ENCODE data around the gene IHH. TPM values are rescaled to one million over a fixed set of nuclear protein-coding genes. Genes with fewer than 3 reads are reported as not detected.

The IHH gene
- total RNA-seq, 1 experiment from 2014 or later = 0.15 TPM

- no TSS peak for BruUV-seq (replicated peaks)
- POLR2A ChIA-PET (ENCODE audit: low non-redundant PET) = no interaction called here
- TF ChIP-seq CTCF (conservative IDR thresholded peaks at IDR 0.05; ENCODE audit: low read depth, low read length) = no peak
- no peak for TF ChIP-seq EZH2 (IDR thresholded peaks at IDR 0.05; ENCODE audit: borderline replicate concordance, low read depth, low read length, poor library complexity, severe bottlenecking)
- CTCF ChIA-PET = interaction anchor here (0.6 to 1.2 kb wide), 2 partner anchors 36 to 63 kb away, joined by 4 to 5 read pairs; no protein-coding TSS in a partner anchor
- DNase-seq (ENCODE audit: low spot score) = no peak
- Histone ChIP-seq H3K27ac (ENCODE audit: low read depth, low read length, poor library complexity, severe bottlenecking) (no peak overlapping the region), H3K9me3 (ENCODE audit: low read depth, low read length, poor library complexity, severe bottlenecking) (no peaks in the 10 kb centered on the region), H3K36me3 (ENCODE audit: insufficient read depth, low read length, poor library complexity, severe bottlenecking) (no peaks in the 10 kb centered on the region), H3K4me3 (ENCODE audit: low read depth, low read length, poor library complexity, severe bottlenecking) (no peak overlapping the region), H3K27me3 (replicated peaks; ENCODE audit: insufficient read depth, low read depth, low read length, poor library complexity) (peaks cover 52% of the 10 kb centered on the region), H3K4me1 (ENCODE audit: insufficient read depth, low read length, poor library complexity, severe bottlenecking) (no peaks in the 10 kb centered on the region)
- intact Hi-C loops (cut with micrococcal nuclease; ENCODE audit: unreplicated experiment) = no loop called here
Measured at GRCh38 chr2:219065484-219065883, 4.8 kb upstream of the IHH start.

GRCh38 chr2:219062081-219062480 lies 1.4 kb upstream of the IHH start:
- no peak overlapping the region for H3K27ac ChIP-seq (ENCODE audit: low read depth, low read length, poor library complexity, severe bottlenecking)
- TF ChIP-seq CTCF (conservative IDR thresholded peaks at IDR 0.05; ENCODE audit: low read depth, low read length) (no peak), EZH2 (IDR thresholded peaks at IDR 0.05; ENCODE audit: borderline replicate concordance, low read depth, low read length, poor library complexity, severe bottlenecking) (no peak)
- H3K4me1 ChIP-seq (ENCODE audit: insufficient read depth, low read length, poor library complexity, severe bottlenecking) = no peaks in the 10 kb centered on the region
- H3K27me3 ChIP-seq (replicated peaks; ENCODE audit: insufficient read depth, low read depth, low read length, poor library complexity) = peaks cover 86% of the 10 kb centered on the region
- no peak overlapping the region for H3K4me3 ChIP-seq (ENCODE audit: low read depth, low read length, poor library complexity, severe bottlenecking)
- no TSS peak for BruUV-seq (replicated peaks)
- no peak for DNase-seq (ENCODE audit: low spot score)
- no peaks in the 10 kb centered on the region for H3K36me3 ChIP-seq (ENCODE audit: insufficient read depth, low read length, poor library complexity, severe bottlenecking)
- ChIA-PET CTCF (no interaction called here), POLR2A (ENCODE audit: low non-redundant PET) (interaction anchor here (0.7 kb wide), 1 partner anchor 326 kb away, joined by 7 read pairs; the partner anchor contains the start of gene DNPEP)
- intact Hi-C loops (cut with micrococcal nuclease; ENCODE audit: unreplicated experiment) = no loop called here
- no peaks in the 10 kb centered on the region for H3K9me3 ChIP-seq (ENCODE audit: low read depth, low read length, poor library complexity, severe bottlenecking)

- Histone ChIP-seq H3K27ac (ENCODE audit: low read depth, low read length, poor library complexity, severe bottlenecking) (no peak overlapping the region), H3K4me1 (ENCODE audit: insufficient read depth, low read length, poor library complexity, severe bottlenecking) (no peaks in the 10 kb centered on the region), H3K27me3 (replicated peaks; ENCODE audit: insufficient read depth, low read depth, low read length, poor library complexity) (peaks cover 97% of the 10 kb centered on the region), H3K4me3 (ENCODE audit: low read depth, low read length, poor library complexity, severe bottlenecking) (no peak overlapping the region), H3K9me3 (ENCODE audit: low read depth, low read length, poor library complexity, severe bottlenecking) (no peaks in the 10 kb centered on the region), H3K36me3 (ENCODE audit: insufficient read depth, low read length, poor library complexity, severe bottlenecking) (no peaks in the 10 kb centered on the region)
- BruUV-seq (replicated peaks) = no TSS peak
- ChIA-PET CTCF (interaction anchor here (0.6 to 0.9 kb wide), 2 partner anchors 49 to 64 kb away, joined by 3 to 4 read pairs; no protein-coding TSS in a partner anchor), POLR2A (ENCODE audit: low non-redundant PET) (no interaction called here)
- TF ChIP-seq EZH2 (IDR thresholded peaks at IDR 0.05; ENCODE audit: borderline replicate concordance, low read depth, low read length, poor library complexity, severe bottlenecking) (peak; percentile 96), CTCF (conservative IDR thresholded peaks at IDR 0.05; ENCODE audit: low read depth, low read length) (no peak)
- DNase-seq (ENCODE audit: low spot score) = no peak
- intact Hi-C loops (cut with micrococcal nuclease; ENCODE audit: unreplicated experiment) = loop anchor here (10.0 kb wide), 1 partner anchor 235 kb away; no protein-coding TSS in a partner anchor
Measured at GRCh38 chr2:219059725-219060682, 717 bp downstream of the IHH start.

All from A673 (cell line).